Naive thymus-derived CD4-positive, alpha-beta T cell (primary cell): ENCODE results near the gene C1orf56. TPM values are rescaled to one million over a fixed set of nuclear protein-coding genes. Genes with fewer than 3 reads are reported as not detected.
A peak's percentile ranks its signal among the peaks of the same experiment; 100 is the strongest.

ENCODE experiments used
- ATAC-seq: fragments of 150-1000 bp; cut with Tn5 transposase; 2 replicates; pipeline ENCODE4 v1.10.0; 2021; ENCODE audit warnings: mild to moderate bottlenecking, moderate library complexity
- CTCF ChIA-PET: fragments of 350-600 bp; sonication (Branson Sonifier 250); formaldehyde crosslinking; loops from one replicate; lab custom pipeline; 2021; ENCODE audit warnings: antibody characterized with exemption; lab: Charles Lee
- POLR2A ChIA-PET: fragments of 350-600 bp; sonication (Branson Sonifier 250); formaldehyde crosslinking; loops from one replicate; lab custom pipeline; 2021; ENCODE audit warnings: antibody characterized with exemption, inconsistent platforms; lab: Charles Lee
- DNase-seq, 9 donors: peaks; one replicate each; pipeline versions ENCODE4 v3.0.0 to v3.0.0-alpha.2; 2020 to 2022; ENCODE audit warnings: mixed read lengths in 1 of 9
- H3K27ac ChIP-seq: one replicate; pipeline ENCODE4 v1.7.0; 2013; ENCODE audit warnings: mild to moderate bottlenecking, low read depth, low read length, moderate library complexity
- H3K27me3 ChIP-seq, 2 donors: one replicate each; pipeline ENCODE4 v1.7.0; 2013; ENCODE audit warnings: low read length in 2 of 2, mild to moderate bottlenecking in 2 of 2, moderate library complexity in 2 of 2; ENCODE audit not compliant: control insufficient read depth in 2 of 2, insufficient read depth in 2 of 2
- H3K36me3 ChIP-seq, 3 experiments: 1 replicate in 2 of 3; 2 replicates in 1 of 3; pipeline ENCODE4 v1.7.0; 2013; ENCODE audit warnings: low read length in 3 of 3, mild to moderate bottlenecking in 3 of 3, moderate library complexity in 1 of 3; ENCODE audit not compliant: insufficient read depth in 3 of 3, control insufficient read depth in 2 of 3
- H3K4me1 ChIP-seq, 2 donors: one replicate each; pipeline ENCODE4 v1.7.0; 2013; ENCODE audit warnings: low read length in 2 of 2, mild to moderate bottlenecking in 2 of 2, moderate library complexity in 1 of 2; ENCODE audit not compliant: control insufficient read depth in 2 of 2, insufficient read depth in 2 of 2
- H3K4me3 ChIP-seq: 2 replicates; pipeline ENCODE4 v1.7.0; 2013; ENCODE audit warnings: mild to moderate bottlenecking, low read length
- H3K9me3 ChIP-seq, 3 experiments: 1 replicate in 2 of 3; 2 replicates in 1 of 3; pipeline ENCODE4 v1.7.0; 2013; ENCODE audit warnings: low read length in 3 of 3; ENCODE audit not compliant: control insufficient read depth in 2 of 3
- H3K27ac Mint-ChIP-seq, 9 donors: one replicate each; pipeline ENCODE4 v1.8.0; 2020 to 2022; ENCODE audit warnings: mixed read lengths in 9 of 9, mild to moderate bottlenecking in 8 of 9, moderate library complexity in 5 of 9, inconsistent platforms in 2 of 9
- H3K27me3 Mint-ChIP-seq, 5 donors: one replicate each; pipeline ENCODE4 v1.8.0; 2021 to 2022; ENCODE audit warnings: mixed read lengths in 5 of 5, mild to moderate bottlenecking in 1 of 5
- H3K36me3 Mint-ChIP-seq, 5 donors: one replicate each; pipeline ENCODE4 v1.8.0; 2020 to 2022; ENCODE audit warnings: mixed read lengths in 5 of 5, mild to moderate bottlenecking in 3 of 5, inconsistent platforms in 1 of 5
- H3K4me1 Mint-ChIP-seq, 7 donors: one replicate each; pipeline ENCODE4 v1.8.0; 2020 to 2022; ENCODE audit warnings: mixed read lengths in 7 of 7, mild to moderate bottlenecking in 3 of 7, inconsistent platforms in 1 of 7
- H3K4me3 Mint-ChIP-seq, 10 donors: one replicate each; pipeline ENCODE4 v1.8.0; 2020 to 2022; ENCODE audit warnings: mild to moderate bottlenecking in 10 of 10, mixed read lengths in 10 of 10, moderate library complexity in 6 of 10, inconsistent platforms in 2 of 10
- H3K9me3 Mint-ChIP-seq, 11 donors: one replicate each; pipeline ENCODE4 v1.8.0; 2020 to 2022; ENCODE audit warnings: mixed read lengths in 11 of 11, mild to moderate bottlenecking in 4 of 11, inconsistent platforms in 1 of 11, moderate library complexity in 1 of 11
- intact Hi-C, 2 donors: fragments of 100-400 bp; cut with micrococcal nuclease; formaldehyde crosslinking; loops; one replicate each; pipeline ENCODE4 v1.15.1; 2023
- polyA plus RNA-seq, 2 donors: library from polyadenylated mRNA; unstranded; fragments of 300-500 nt; fragmentation: Illumina TruSeq; gene quantifications; one replicate each; pipeline ENCODE4 v1.2.3, GENCODE V29; 2021
- total RNA-seq, 6 experiments: library from RNA in 5 of 6; stranded (reverse) in 5 of 6; gene quantifications; 1 replicate in 5 of 6; 2 replicates in 1 of 6; pipeline ENCODE4 v1.2.3 and lab custom pipeline; 2021 to 2026

Gene C1orf56
- total and polyA plus RNA-seq, 7 experiments from 2014 or later = 0.64 to 4.3 (median 2.8) TPM

DNA sequence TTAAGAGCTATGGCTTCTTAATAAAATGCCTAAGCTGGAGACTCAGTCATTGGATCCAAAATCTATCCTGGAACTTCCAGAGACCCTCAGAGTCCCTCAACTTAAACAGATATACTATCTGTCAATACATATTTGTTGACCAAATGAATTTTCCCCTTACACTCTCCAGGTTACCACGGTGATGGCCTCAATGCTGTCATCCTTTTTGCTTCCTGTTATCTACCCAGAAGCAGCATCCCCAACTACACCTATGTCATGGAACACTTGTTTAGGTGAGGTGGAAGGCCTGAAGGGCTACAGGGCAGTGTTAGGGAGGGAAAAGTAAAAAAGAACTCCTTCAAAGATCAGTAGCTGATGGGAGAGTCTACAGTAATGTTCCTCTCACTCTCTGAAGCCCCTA, 4.4 kb upstream of the C1orf56 start:
- DNase-seq (peak in 1 of 9 donors; percentile 10), ATAC-seq (no peak)
- Mint-ChIP-seq H3K27me3 (no peaks in the 10 kb centered on the region), H3K36me3 (peaks cover 3 to 19% (median 8%) of the 10 kb centered on the region in 5 donors), H3K9me3 (no peaks in the 10 kb centered on the region), H3K4me1 (peaks cover 22 to 51% (median 35%) of the 10 kb centered on the region in 7 donors), H3K4me3 (no peak overlapping the region), H3K27ac (peak overlapping the region in 6 of 9 donors; percentile 6 to 76 (median 48))
- ChIA-PET POLR2A (interaction anchor here (0.6 to 12.0 kb wide), 7 partner anchors 12 to 121 kb away, joined by 3 to 253 read pairs (median 4); partner anchors contain the start of genes CDC42SE1 and MLLT11), CTCF (interaction anchor here (0.6 to 2.9 kb wide), 6 partner anchors 10 to 73 kb away, joined by 3 to 17 read pairs (median 4); partner anchors contain the start of gene CDC42SE1)
- Histone ChIP-seq H3K27ac (no peak overlapping the region), H3K27me3 (no peaks in the 10 kb centered on the region), H3K4me3 (no peak overlapping the region), H3K36me3 (no peaks in the 10 kb centered on the region), H3K9me3 (no peaks in the 10 kb centered on the region), H3K4me1 (peaks cover 5 to 17% of the 10 kb centered on the region in 2 donors)
- intact Hi-C loops = no loop called here

DNA sequence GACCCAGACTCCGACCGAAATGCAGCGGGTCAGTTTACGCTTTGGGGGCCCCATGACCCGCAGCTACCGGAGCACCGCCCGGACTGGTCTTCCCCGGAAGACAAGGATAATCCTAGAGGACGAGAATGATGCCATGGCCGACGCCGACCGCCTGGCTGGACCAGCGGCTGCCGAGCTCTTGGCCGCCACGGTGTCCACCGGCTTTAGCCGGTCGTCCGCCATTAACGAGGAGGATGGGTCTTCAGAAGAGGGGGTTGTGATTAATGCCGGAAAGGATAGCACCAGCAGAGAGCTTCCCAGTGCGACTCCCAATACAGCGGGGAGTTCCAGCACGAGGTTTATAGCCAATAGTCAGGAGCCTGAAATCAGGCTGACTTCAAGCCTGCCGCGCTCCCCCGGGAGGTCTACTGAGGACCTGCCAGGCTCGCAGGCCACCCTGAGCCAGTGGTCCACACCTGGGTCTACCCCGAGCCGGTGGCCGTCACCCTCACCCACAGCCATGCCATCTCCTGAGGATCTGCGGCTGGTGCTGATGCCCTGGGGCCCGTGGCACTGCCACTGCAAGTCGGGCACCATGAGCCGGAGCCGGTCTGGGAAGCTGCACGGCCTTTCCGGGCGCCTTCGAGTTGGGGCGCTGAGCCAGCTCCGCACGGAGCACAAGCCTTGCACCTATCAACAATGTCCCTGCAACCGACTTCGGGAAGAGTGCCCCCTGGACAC, 534 bp downstream of the C1orf56 start:
- Histone ChIP-seq H3K4me1 (peaks cover 15 to 37% of the 10 kb centered on the region in 2 donors), H3K4me3 (peak overlapping the region; percentile 73), H3K27me3 (no peaks in the 10 kb centered on the region), H3K36me3 (peaks cover 3 to 17% (median 6%) of the 10 kb centered on the region in 3 experiments), H3K9me3 (no peaks in the 10 kb centered on the region), H3K27ac (peak overlapping the region; percentile 81)
- intact Hi-C loops = loop anchor here (1.0 to 2.0 kb wide), 6 partner anchors 8 to 40 kb away; partner anchors contain the start of genes GABPB2 (in 2 of the 2), MLLT11 (in 2 of the 2) and PRUNE1 (in 1 of the 2)
- peak; percentile 43 to 64 (median 55) for DNase-seq
- peak; percentile 86 for ATAC-seq
- POLR2A ChIA-PET = interaction anchor here (1.0 to 12.0 kb wide), 14 partner anchors 9 to 109 kb away, joined by 3 to 253 read pairs (median 6); partner anchors contain the start of genes BNIPL, CDC42SE1, GABPB2 and MINDY1
- H3K4me3 Mint-ChIP-seq = peak overlapping the region; percentile 85 to 91 (median 90)
- H3K27me3 Mint-ChIP-seq = no peaks in the 10 kb centered on the region
- H3K27ac Mint-ChIP-seq = peak overlapping the region; percentile 66 to 96 (median 93)
- peaks cover 37 to 89% (median 71%) of the 10 kb centered on the region in 7 donors for H3K4me1 Mint-ChIP-seq
- CTCF ChIA-PET = interaction anchor here (0.7 to 3.6 kb wide), 5 partner anchors 11 to 108 kb away, joined by 3 to 38 read pairs (median 5); partner anchors contain the start of genes CDC42SE1, MLLT11 and TNFAIP8L2
- peaks cover 0 to 21% (median 15%) of the 10 kb centered on the region in 5 donors for H3K36me3 Mint-ChIP-seq
- no peaks in the 10 kb centered on the region for H3K9me3 Mint-ChIP-seq

DNA sequence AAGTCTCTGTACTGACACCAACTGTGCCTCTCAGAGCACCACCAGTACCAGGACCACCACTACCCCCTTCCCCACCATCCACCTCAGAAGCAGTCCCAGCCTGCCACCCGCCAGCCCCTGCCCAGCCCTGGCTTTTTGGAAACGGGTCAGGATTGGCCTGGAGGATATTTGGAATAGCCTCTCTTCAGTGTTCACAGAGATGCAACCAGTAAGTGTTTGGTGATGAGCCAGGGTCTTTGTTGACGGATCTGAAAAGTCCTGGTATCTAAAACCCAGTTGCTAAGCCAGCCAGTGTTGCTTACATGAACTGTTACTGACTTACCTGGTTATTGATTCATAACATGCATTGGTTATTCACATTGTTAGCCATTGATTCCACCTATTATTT, 1.1 kb downstream of the C1orf56 start:
- POLR2A ChIA-PET = interaction anchor here (1.1 to 12.0 kb wide), 6 partner anchors 9 to 108 kb away, joined by 6 to 253 read pairs (median 9); partner anchors contain the start of genes CDC42SE1, GABPB2, MLLT11 and TNFAIP8L2
- Mint-ChIP-seq H3K9me3 (no peaks in the 10 kb centered on the region), H3K36me3 (peaks cover 0 to 25% (median 15%) of the 10 kb centered on the region in 5 donors), H3K27ac (peak overlapping the region; percentile 66 to 96 (median 93)), H3K4me3 (peak overlapping the region; percentile 85 to 91 (median 90)), H3K27me3 (no peaks in the 10 kb centered on the region), H3K4me1 (peaks cover 35 to 89% (median 71%) of the 10 kb centered on the region in 7 donors)
- ATAC-seq (peak; percentile 3), DNase-seq (no peak)
- intact Hi-C loops = loop anchor here (1.0 to 2.0 kb wide), 5 partner anchors 8 to 40 kb away; partner anchors contain the start of genes GABPB2 (in 2 of the 2) and PRUNE1 (in 1 of the 2)
- Histone ChIP-seq H3K4me1 (peaks cover 15 to 35% of the 10 kb centered on the region in 2 donors), H3K9me3 (no peaks in the 10 kb centered on the region), H3K27ac (peak overlapping the region; percentile 81), H3K36me3 (peaks cover 5 to 22% (median 10%) of the 10 kb centered on the region in 3 experiments), H3K27me3 (no peaks in the 10 kb centered on the region), H3K4me3 (peak overlapping the region; percentile 73)
- CTCF ChIA-PET = interaction anchor here (0.7 to 3.6 kb wide), 3 partner anchors 10 to 43 kb away, joined by 3 to 38 read pairs (median 12); partner anchors contain the start of genes CDC42SE1 and MLLT11

- H3K27ac Mint-ChIP-seq = peak overlapping the region; percentile 52 to 96 (median 91)
- H3K27me3 Mint-ChIP-seq = no peaks in the 10 kb centered on the region
- peaks cover 21 to 42% of the 10 kb centered on the region in 2 donors for H3K4me1 ChIP-seq
- peak overlapping the region in 8 of 10 donors; percentile 23 to 91 (median 90) for H3K4me3 Mint-ChIP-seq
- peaks cover 10 to 30% (median 19%) of the 10 kb centered on the region in 3 experiments for H3K36me3 ChIP-seq
- no peaks in the 10 kb centered on the region for H3K9me3 Mint-ChIP-seq
- intact Hi-C loops = loop anchor here in 1 of 2 donors (2.0 kb wide), 1 partner anchor 21 kb away; the partner anchor contains the start of gene GABPB2
- no peak for DNase-seq
- CTCF ChIA-PET = interaction anchor here (1.2 to 3.1 kb wide), 3 partner anchors 10 to 24 kb away, joined by 4 to 13 read pairs (median 6); partner anchors contain the start of genes CDC42SE1, GABPB2 and MLLT11
- H3K4me3 ChIP-seq = no peak overlapping the region
- H3K9me3 ChIP-seq = no peaks in the 10 kb centered on the region
- peaks cover 0 to 31% (median 17%) of the 10 kb centered on the region in 5 donors for H3K36me3 Mint-ChIP-seq
- POLR2A ChIA-PET = interaction anchor here (0.9 to 12.0 kb wide), 16 partner anchors 8 to 149 kb away, joined by 3 to 253 read pairs (median 4); partner anchors contain the start of genes CDC42SE1, GABPB2, MLLT11 and TNFAIP8L2
- H3K27me3 ChIP-seq = no peaks in the 10 kb centered on the region
- no peak for ATAC-seq
- H3K4me1 Mint-ChIP-seq = peaks cover 35 to 92% (median 71%) of the 10 kb centered on the region in 7 donors
- H3K27ac ChIP-seq = peak overlapping the region; percentile 38
Observed at GRCh38 chr1:151049458-151049857, 1.9 kb downstream of the C1orf56 start.

- ATAC-seq = no peak
- ChIA-PET POLR2A (interaction anchor here (0.6 to 12.0 kb wide), 17 partner anchors 7 to 855 kb away, joined by 3 to 253 read pairs (median 4); partner anchors contain the start of genes CDC42SE1, GABPB2, MLLT11 and TNFAIP8L2), CTCF (interaction anchor here (0.6 to 3.1 kb wide), 5 partner anchors 9 to 70 kb away, joined by 3 to 13 read pairs (median 4); partner anchors contain the start of genes CDC42SE1, GABPB2 and MLLT11)
- Histone ChIP-seq H3K27ac (peak overlapping the region; percentile 38), H3K4me1 (peaks cover 28 to 49% of the 10 kb centered on the region in 2 donors), H3K36me3 (peaks cover 17 to 38% (median 26%) of the 10 kb centered on the region in 3 experiments), H3K9me3 (no peaks in the 10 kb centered on the region), H3K4me3 (no peak overlapping the region), H3K27me3 (no peaks in the 10 kb centered on the region)
- Mint-ChIP-seq H3K4me1 (peaks cover 39 to 96% (median 74%) of the 10 kb centered on the region in 7 donors), H3K27ac (peak overlapping the region; percentile 66 to 96 (median 91)), H3K9me3 (no peaks in the 10 kb centered on the region), H3K27me3 (no peaks in the 10 kb centered on the region), H3K36me3 (peaks cover 4 to 37% (median 22%) of the 10 kb centered on the region in 5 donors), H3K4me3 (peak overlapping the region in 6 of 10 donors; percentile 3 to 91 (median 22))
- intact Hi-C loops = loop anchor here in 1 of 2 donors (10.0 kb wide), 1 partner anchor 205 kb away; the partner anchor contains the start of gene PSMD4
- no peak for DNase-seq
Observed at GRCh38 chr1:151050051-151050688, 2.6 kb downstream of the C1orf56 start.
